Ishikawa (cell line): ENCODE data around the gene FRS2.

ENCODE experiments used
- CEBPB ChIP-seq: IDR thresholded peaks from 2 replicates; pipeline ENCODE4 v1.6.1; 2012
- CREB1 ChIP-seq: IDR thresholded peaks from 2 replicates; pipeline ENCODE4 v1.6.1; 2012; ENCODE audit warnings: low read depth
- EP300 ChIP-seq: IDR thresholded peaks from 2 replicates; pipeline ENCODE4 v1.6.1; 2012; ENCODE audit warnings: borderline replicate concordance
- NFIC ChIP-seq: IDR thresholded peaks from 2 replicates; pipeline ENCODE4 v1.6.1; 2012
- RAD21 ChIP-seq: IDR thresholded peaks from 2 replicates; pipeline ENCODE4 v1.6.1; 2012; ENCODE audit warnings: low read depth
- REST ChIP-seq: IDR thresholded peaks from 2 replicates; pipeline ENCODE4 v1.6.1; 2012; ENCODE audit warnings: low read depth, mild to moderate bottlenecking
- TAF1 ChIP-seq: IDR thresholded peaks from 2 replicates; pipeline ENCODE4 v1.6.1; 2012; ENCODE audit warnings: low read depth, mild to moderate bottlenecking
- TCF12 ChIP-seq: IDR thresholded peaks from 2 replicates; pipeline ENCODE4 v1.6.1; 2012; ENCODE audit warnings: low read depth
- YY1 ChIP-seq: IDR thresholded peaks from 2 replicates; pipeline ENCODE4 v1.6.1; 2012; ENCODE audit warnings: low read depth
- ZBTB7A ChIP-seq: IDR thresholded peaks from 2 replicates; pipeline ENCODE4 v1.6.1; 2012; ENCODE audit warnings: low read depth
- TF ChIP-seq, protein P1 (sequence below): IDR thresholded peaks from 2 replicates; pipeline ENCODE4 v1.6.1; 2012

GRCh38 chr12:69548687-69549086 is 78.5 kb downstream of the FRS2 start:
- no peak for TF ChIP-seq TCF12
- TF ChIP-seq YY1: no peak
- TF ChIP-seq TAF1: no peak
- no peak for TF ChIP-seq EP300
- no peak for TF ChIP-seq RAD21
- no peak for TF ChIP-seq ZBTB7A
- TF ChIP-seq REST: no peak
- TF ChIP-seq CREB1: no peak
- TF ChIP-seq, protein P1, sequence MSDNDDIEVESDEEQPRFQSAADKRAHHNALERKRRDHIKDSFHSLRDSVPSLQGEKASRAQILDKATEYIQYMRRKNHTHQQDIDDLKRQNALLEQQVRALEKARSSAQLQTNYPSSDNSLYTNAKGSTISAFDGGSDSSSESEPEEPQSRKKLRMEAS: no peak
- no peak for TF ChIP-seq NFIC
- TF ChIP-seq CEBPB: no peak
